Measurements from ENCODE around the gene STAC. TPM values are rescaled to one million over a fixed set of nuclear protein-coding genes. Genes with fewer than 3 reads are reported as not detected.

Gene STAC
- total and polyA plus RNA-seq, 7 donors, result 0.19 to 1.5 (median 0.47) TPM

GRCh38 chr3:36546226-36546625, 165.9 kb downstream of the STAC start:
- ATAC-seq (no peak), DNase-seq (no peak)
- intact Hi-C loops (cut with DNase I), result no loop called here
- TF ChIP-seq, protein P1, sequence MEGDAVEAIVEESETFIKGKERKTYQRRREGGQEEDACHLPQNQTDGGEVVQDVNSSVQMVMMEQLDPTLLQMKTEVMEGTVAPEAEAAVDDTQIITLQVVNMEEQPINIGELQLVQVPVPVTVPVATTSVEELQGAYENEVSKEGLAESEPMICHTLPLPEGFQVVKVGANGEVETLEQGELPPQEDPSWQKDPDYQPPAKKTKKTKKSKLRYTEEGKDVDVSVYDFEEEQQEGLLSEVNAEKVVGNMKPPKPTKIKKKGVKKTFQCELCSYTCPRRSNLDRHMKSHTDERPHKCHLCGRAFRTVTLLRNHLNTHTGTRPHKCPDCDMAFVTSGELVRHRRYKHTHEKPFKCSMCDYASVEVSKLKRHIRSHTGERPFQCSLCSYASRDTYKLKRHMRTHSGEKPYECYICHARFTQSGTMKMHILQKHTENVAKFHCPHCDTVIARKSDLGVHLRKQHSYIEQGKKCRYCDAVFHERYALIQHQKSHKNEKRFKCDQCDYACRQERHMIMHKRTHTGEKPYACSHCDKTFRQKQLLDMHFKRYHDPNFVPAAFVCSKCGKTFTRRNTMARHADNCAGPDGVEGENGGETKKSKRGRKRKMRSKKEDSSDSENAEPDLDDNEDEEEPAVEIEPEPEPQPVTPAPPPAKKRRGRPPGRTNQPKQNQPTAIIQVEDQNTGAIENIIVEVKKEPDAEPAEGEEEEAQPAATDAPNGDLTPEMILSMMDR (IDR thresholded peaks at IDR 0.05), result no peak
- Histone ChIP-seq H3K27ac (no peak overlapping the region), H3K4me1 (no peaks in the 10 kb centered on the region), H3K36me3 (ENCODE audit: insufficient read depth in 1 of 2, low read depth in 1 of 2) (no peaks in the 10 kb centered on the region), H3K27me3 (ENCODE audit: insufficient read depth in 3 of 3, low read length in 2 of 3) (no peaks in the 10 kb centered on the region), H3K9me3 (no peaks in the 10 kb centered on the region), H3K4me3 (no peak overlapping the region)
- WGBS, 3 donors, result 18 to 34% (median 27%) methylated on average over 5 of the region's 5 CpGs

- no peaks in the 10 kb centered on the region for H3K27me3 ChIP-seq (ENCODE audit: insufficient read depth in 3 of 3, low read length in 2 of 3)
- H3K36me3 ChIP-seq (ENCODE audit: insufficient read depth in 1 of 2, low read depth in 1 of 2), result no peaks in the 10 kb centered on the region
- H3K9me3 ChIP-seq, result no peaks in the 10 kb centered on the region
- ATAC-seq (no peak), DNase-seq (no peak)
- TF ChIP-seq, protein P1 (IDR thresholded peaks at IDR 0.05), result no peak
- 92 to 95% (median 93%) methylated on average over 2 of the region's 2 CpGs for WGBS, 3 donors
- no peaks in the 10 kb centered on the region for H3K4me1 ChIP-seq
- H3K4me3 ChIP-seq, result no peak overlapping the region
- H3K27ac ChIP-seq, result no peak overlapping the region
- intact Hi-C loops (cut with DNase I), result no loop called here
These were observed 168.4 kb downstream of the STAC start for GRCh38 chr3:36548712-36549111.

GRCh38 chr3:36557021-36557707, 176.9 kb downstream of the STAC start:
- 53 to 63% (median 59%) methylated on average over 2 of the region's 2 CpGs for WGBS, 3 donors
- DNase-seq (no peak), ATAC-seq (no peak)
- Histone ChIP-seq H3K36me3 (ENCODE audit: insufficient read depth in 1 of 2, low read depth in 1 of 2) (no peaks in the 10 kb centered on the region), H3K27ac (no peak overlapping the region), H3K27me3 (ENCODE audit: insufficient read depth in 3 of 3, low read length in 2 of 3) (no peaks in the 10 kb centered on the region), H3K4me1 (no peaks in the 10 kb centered on the region), H3K4me3 (no peak overlapping the region), H3K9me3 (no peaks in the 10 kb centered on the region)
- intact Hi-C loops (cut with DNase I), result no loop called here
- TF ChIP-seq, protein P1 (IDR thresholded peaks at IDR 0.05), result no peak

DNA sequence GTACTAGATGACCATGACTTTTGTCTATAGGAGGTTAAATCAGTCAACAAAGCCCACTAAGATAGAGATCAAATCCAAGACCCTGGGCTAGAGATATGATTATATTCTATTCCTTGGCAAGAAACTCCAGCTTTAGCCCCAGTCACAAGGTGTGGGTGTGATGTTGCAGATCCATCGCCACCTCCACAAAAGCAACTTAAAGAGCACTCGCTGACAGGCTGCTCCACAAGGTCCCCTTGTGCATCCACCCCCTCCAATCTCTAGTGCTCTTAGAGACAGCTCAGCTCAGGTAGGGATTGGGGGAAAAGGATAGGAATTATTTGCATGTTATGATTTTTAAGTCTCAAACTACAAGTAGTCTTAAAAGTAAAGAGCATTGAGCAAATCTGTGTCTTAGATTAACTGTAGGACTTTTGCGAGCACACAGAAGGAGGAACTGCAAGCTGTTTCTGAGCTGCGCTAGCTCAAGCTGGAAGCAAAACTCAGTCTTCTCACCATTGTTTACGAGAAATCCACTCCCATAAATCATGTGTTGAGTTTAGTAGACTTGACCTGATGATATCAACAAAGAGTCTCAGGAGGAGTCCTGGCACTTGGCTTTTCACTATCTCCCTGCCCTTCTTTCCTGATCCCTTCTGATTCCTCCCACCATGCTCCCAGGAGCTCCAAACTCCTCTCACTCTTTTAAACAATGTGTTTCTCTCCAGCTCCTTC, 177.6 kb downstream of the STAC start:
- Histone ChIP-seq H3K4me1 (no peaks in the 10 kb centered on the region), H3K27ac (no peak overlapping the region), H3K36me3 (ENCODE audit: insufficient read depth in 1 of 2, low read depth in 1 of 2) (no peaks in the 10 kb centered on the region), H3K27me3 (ENCODE audit: insufficient read depth in 3 of 3, low read length in 2 of 3) (no peaks in the 10 kb centered on the region), H3K4me3 (no peak overlapping the region), H3K9me3 (no peaks in the 10 kb centered on the region)
- DNase-seq (no peak), ATAC-seq (no peak)
- TF ChIP-seq, protein P1 (IDR thresholded peaks at IDR 0.05), result no peak
- 90 to 93% (median 91%) methylated on average over 5 of the region's 5 CpGs for WGBS, 3 donors
- intact Hi-C loops (cut with DNase I), result no loop called here
